CD4-positive, CD25-positive, alpha-beta regulatory T cell (primary cell): Measurements from ENCODE around the gene PAMR1. TPM values are rescaled to one million over a fixed set of nuclear protein-coding genes. Genes with fewer than 3 reads are reported as not detected.
"Not testable (repeated sequence)": the region's sequence is repeated elsewhere in the genome, so short reads cannot be mapped to it uniquely, and the experiment has no call there.

Experiments used
- ATAC-seq, 2 donors: fragments of 150-1000 bp; cut with Tn5 transposase; one replicate each; pipeline ENCODE4 v1.10.0; 2021; ENCODE audit warnings: low read depth in 2 of 2, moderate number of reproducible peaks in 2 of 2, moderate library complexity in 1 of 2
- DNase-seq, 3 donors: peaks; one replicate each; pipeline versions ENCODE4 v3.0.0 to v3.0.0-alpha.2; 2012 to 2022; ENCODE audit warnings: mixed read lengths in 1 of 3
- H3K27ac ChIP-seq: one replicate; pipeline ENCODE4 v1.7.0; 2013; ENCODE audit warnings: mild to moderate bottlenecking, low read length; ENCODE audit not compliant: insufficient read depth, poor library complexity, severe bottlenecking
- H3K27me3 ChIP-seq: one replicate; pipeline ENCODE4 v1.7.0; 2013; ENCODE audit warnings: low read length; ENCODE audit not compliant: control insufficient read depth, insufficient read depth
- H3K36me3 ChIP-seq: one replicate; pipeline ENCODE4 v1.7.0; 2013; ENCODE audit warnings: mild to moderate bottlenecking, low read length, moderate library complexity; ENCODE audit not compliant: control insufficient read depth, insufficient read depth
- H3K4me1 ChIP-seq: 2 replicates; pipeline ENCODE4 v1.7.0; 2013; ENCODE audit warnings: mild to moderate bottlenecking, low read length; ENCODE audit not compliant: insufficient read depth, control insufficient read depth, poor library complexity, severe bottlenecking
- H3K4me3 ChIP-seq: one replicate; pipeline ENCODE4 v1.7.0; 2013; ENCODE audit warnings: low read depth, mild to moderate bottlenecking, low read length, moderate library complexity
- H3K9me3 ChIP-seq, 2 experiments: 1 replicate in 1 of 2; 2 replicates in 1 of 2; pipeline ENCODE4 v1.7.0; 2013; ENCODE audit warnings: low read length in 2 of 2, mild to moderate bottlenecking in 1 of 2, moderate library complexity in 1 of 2; ENCODE audit not compliant: control insufficient read depth in 2 of 2
- H3K27ac Mint-ChIP-seq, 3 donors: one replicate each; pipeline ENCODE4 v1.8.0; 2020 to 2022; ENCODE audit warnings: mild to moderate bottlenecking in 3 of 3, mixed read lengths in 3 of 3, moderate library complexity in 2 of 3
- H3K27me3 Mint-ChIP-seq: one replicate; pipeline ENCODE4 v1.8.0; 2022; ENCODE audit warnings: mild to moderate bottlenecking, mixed read lengths
- H3K36me3 Mint-ChIP-seq: one replicate; pipeline ENCODE4 v1.8.0; 2020; ENCODE audit warnings: mixed read lengths
- H3K4me1 Mint-ChIP-seq, 4 donors: one replicate each; pipeline ENCODE4 v1.8.0; 2020 to 2022; ENCODE audit warnings: mixed read lengths in 4 of 4, mild to moderate bottlenecking in 1 of 4
- H3K4me3 Mint-ChIP-seq, 4 donors: one replicate each; pipeline ENCODE4 v1.8.0; 2020 to 2022; ENCODE audit warnings: mild to moderate bottlenecking in 4 of 4, mixed read lengths in 4 of 4, moderate library complexity in 3 of 4
- H3K9me3 Mint-ChIP-seq, 7 donors: one replicate each; pipeline ENCODE4 v1.8.0; 2020 to 2022; ENCODE audit warnings: mixed read lengths in 7 of 7, mild to moderate bottlenecking in 3 of 7, moderate library complexity in 2 of 7
- polyA plus RNA-seq, 4 donors: library from polyadenylated mRNA; unstranded; fragments of 300-500 nt; fragmentation: Illumina TruSeq; gene quantifications; one replicate each; pipeline ENCODE4 v1.2.3, GENCODE V29; 2021
- total RNA-seq: library from RNA; stranded (reverse); gene quantifications from one replicate; pipeline ENCODE4 v1.2.3, GENCODE V29; 2022

Gene PAMR1
- total and polyA plus RNA-seq, 5 donors from 2014 or later = not detected

DNA sequence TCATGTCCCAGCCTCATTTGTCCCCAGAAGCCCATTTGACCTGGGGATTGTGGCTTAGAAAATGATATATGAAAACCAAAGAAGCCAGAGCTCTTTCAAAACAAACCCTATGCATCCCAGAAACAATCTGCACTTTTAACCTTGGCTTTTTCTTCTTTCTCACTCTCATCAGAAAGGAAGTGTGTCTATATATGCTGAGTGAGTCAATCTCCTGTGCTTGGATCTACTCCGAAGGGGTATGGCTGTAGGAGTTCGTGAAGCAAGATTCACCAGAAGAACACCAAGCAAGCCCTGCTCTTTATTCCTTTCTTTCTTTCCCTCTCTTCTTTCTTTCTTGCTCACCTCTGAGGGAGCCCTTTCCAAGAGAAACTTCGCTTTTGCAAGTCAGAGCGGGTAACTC, 636 bp downstream of the PAMR1 start:
- Mint-ChIP-seq H3K27me3 (peaks cover 43% of the 10 kb centered on the region), H3K4me3 (no peak overlapping the region), H3K4me1 (no peaks in the 10 kb centered on the region), H3K9me3 (peaks cover 0 to 5% (median 0%) of the 10 kb centered on the region in 7 donors), H3K27ac (no peak overlapping the region), H3K36me3 (no peaks in the 10 kb centered on the region)
- H3K27me3 ChIP-seq = peaks cover 22% of the 10 kb centered on the region
- H3K4me1 ChIP-seq = no peaks in the 10 kb centered on the region
- no peaks in the 10 kb centered on the region for H3K36me3 ChIP-seq
- H3K4me3 ChIP-seq = no peak overlapping the region
- no peak overlapping the region for H3K27ac ChIP-seq
- H3K9me3 ChIP-seq = no peaks in the 10 kb centered on the region
- DNase-seq (no peak), ATAC-seq (no peak)

DNA sequence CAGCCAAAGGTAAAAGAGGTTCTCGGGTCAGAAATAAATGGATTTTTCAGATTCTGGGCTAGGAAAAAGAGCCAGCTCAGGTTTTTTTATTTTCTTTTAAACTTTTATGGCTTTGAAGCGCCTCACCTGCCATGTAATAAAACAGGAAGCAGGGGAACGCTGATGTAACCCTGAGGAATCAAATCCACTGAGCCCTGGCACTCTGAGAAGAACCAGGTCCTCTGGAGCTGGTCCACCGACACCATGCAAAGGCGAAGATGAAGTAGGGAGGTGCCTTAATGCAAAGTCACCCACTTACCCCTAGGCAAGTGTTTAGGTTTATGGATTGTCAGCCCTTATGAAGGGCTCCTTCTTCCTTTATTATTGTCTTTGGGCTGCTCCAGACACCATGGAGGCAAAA, 1.6 kb downstream of the PAMR1 start:
- Mint-ChIP-seq H3K36me3 (no peaks in the 10 kb centered on the region), H3K4me3 (no peak overlapping the region), H3K27me3 (peaks cover 50% of the 10 kb centered on the region), H3K9me3 (peaks cover 0 to 5% (median 0%) of the 10 kb centered on the region in 7 donors), H3K27ac (no peak overlapping the region), H3K4me1 (no peaks in the 10 kb centered on the region)
- DNase-seq = no peak
- Histone ChIP-seq H3K36me3 (no peaks in the 10 kb centered on the region), H3K27me3 (peaks cover 18% of the 10 kb centered on the region), H3K4me3 (no peak overlapping the region), H3K9me3 (no peaks in the 10 kb centered on the region), H3K27ac (no peak overlapping the region), H3K4me1 (no peaks in the 10 kb centered on the region)
- no peak for ATAC-seq

DNA sequence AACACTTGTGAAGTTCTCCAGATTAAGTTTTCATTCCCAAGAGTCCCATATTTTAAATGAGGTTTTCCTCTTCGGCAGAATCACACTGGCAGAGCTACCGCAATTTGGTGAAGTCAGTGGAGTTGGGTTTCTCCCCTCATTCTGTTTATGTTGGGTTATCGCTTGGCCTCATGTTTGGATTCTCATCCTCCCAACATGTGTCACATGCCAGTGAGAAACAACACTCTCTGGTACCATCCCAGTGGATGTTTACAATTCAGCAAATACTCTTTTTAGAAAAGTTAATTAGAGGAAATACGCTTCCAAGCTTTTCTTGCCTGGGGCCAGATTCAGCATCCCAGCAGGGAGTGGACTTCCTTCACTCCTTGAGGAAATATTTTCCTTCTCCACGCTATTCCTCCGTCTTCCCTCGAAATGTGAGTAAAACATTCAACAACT, 2.1 kb downstream of the PAMR1 start:
- no peak for ATAC-seq
- Histone ChIP-seq H3K9me3 (no peaks in the 10 kb centered on the region), H3K36me3 (no peaks in the 10 kb centered on the region), H3K4me3 (no peak overlapping the region), H3K27ac (no peak overlapping the region), H3K4me1 (no peaks in the 10 kb centered on the region), H3K27me3 (peaks cover 18% of the 10 kb centered on the region)
- Mint-ChIP-seq H3K4me1 (no peaks in the 10 kb centered on the region), H3K4me3 (no peak overlapping the region), H3K27me3 (peaks cover 47% of the 10 kb centered on the region), H3K9me3 (peaks cover 0 to 5% (median 0%) of the 10 kb centered on the region in 7 donors), H3K36me3 (no peaks in the 10 kb centered on the region), H3K27ac (no peak overlapping the region)
- no peak for DNase-seq

DNA sequence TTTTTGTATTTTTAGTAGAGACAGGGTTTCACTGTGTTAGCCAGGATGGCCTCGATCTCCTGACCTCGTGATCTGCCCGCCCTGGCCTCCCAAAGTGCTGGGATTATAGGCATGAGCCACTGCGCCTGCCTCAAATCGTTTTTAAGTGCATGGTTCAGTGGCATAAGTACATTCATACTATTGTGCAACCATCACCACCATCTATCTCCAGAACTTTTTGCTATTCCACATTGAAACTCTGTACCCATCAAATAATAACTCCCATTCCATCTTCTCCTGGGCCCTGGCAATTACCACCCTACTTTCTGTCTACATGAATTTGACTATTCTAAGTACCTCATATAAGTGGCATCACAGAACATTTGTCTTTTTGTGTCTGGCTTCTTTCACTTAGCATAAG, 3.3 kb downstream of the PAMR1 start:
- H3K27ac Mint-ChIP-seq, H3K4me1 Mint-ChIP-seq, H3K4me1 ChIP-seq, DNase-seq, H3K9me3 ChIP-seq, H3K4me3 Mint-ChIP-seq, H3K9me3 Mint-ChIP-seq, H3K36me3 Mint-ChIP-seq, H3K4me3 ChIP-seq, H3K27ac ChIP-seq, ATAC-seq, H3K36me3 ChIP-seq: not testable (repeated sequence)
- peaks cover 41% of the 10 kb centered on the region for H3K27me3 Mint-ChIP-seq
- H3K27me3 ChIP-seq = peaks cover 19% of the 10 kb centered on the region

DNA sequence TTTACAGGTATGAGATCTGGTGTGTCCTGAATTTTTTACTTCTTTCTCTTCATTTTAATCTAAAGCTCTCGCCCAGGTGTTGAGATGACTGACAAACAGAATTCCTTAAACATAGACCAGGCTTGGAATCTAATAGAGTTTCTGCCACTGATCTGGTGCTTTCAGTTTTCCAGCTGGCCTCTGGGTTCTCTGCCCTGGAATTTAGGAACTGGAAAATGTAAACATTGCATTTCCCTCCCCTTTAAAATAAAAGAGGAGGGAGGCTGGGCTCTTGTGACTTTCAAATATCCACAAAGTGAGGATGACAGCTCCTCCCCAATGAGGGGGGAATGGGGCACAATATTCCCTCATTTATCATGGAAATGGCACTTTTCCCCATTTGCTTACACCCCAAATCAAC, 5.0 kb downstream of the PAMR1 start:
- no peaks in the 10 kb centered on the region for H3K36me3 ChIP-seq
- Mint-ChIP-seq H3K36me3 (no peaks in the 10 kb centered on the region), H3K27ac (no peak overlapping the region), H3K27me3 (peaks cover 29% of the 10 kb centered on the region), H3K4me3 (no peak overlapping the region), H3K4me1 (no peaks in the 10 kb centered on the region), H3K9me3 (peaks cover 0 to 2% (median 1%) of the 10 kb centered on the region in 7 donors)
- peaks cover 15% of the 10 kb centered on the region for H3K27me3 ChIP-seq
- H3K4me1 ChIP-seq = no peaks in the 10 kb centered on the region
- H3K4me3 ChIP-seq = no peak overlapping the region
- H3K27ac ChIP-seq = no peak overlapping the region
- DNase-seq = no peak
- H3K9me3 ChIP-seq = no peaks in the 10 kb centered on the region
- ATAC-seq = no peak

DNA sequence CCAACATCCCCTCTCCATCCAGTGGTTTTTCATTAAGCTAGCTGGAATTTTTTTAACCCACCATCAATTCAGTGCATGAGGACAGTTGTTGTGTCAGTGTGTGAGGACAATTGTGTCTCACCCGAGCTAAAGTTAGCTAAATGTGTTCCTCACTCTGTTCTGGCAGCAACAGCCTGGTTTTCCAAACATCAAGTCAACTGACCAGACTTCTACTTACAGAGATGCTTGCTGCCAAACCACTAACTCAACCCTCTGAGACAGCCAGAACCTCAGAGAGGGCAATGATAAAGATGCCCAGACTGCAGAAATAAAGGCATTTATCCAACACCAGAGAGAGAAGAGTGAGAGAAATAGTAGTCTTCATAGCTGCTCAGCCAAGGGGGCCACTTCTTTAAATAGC, 6.7 kb downstream of the PAMR1 start:
- no peak overlapping the region for H3K27ac Mint-ChIP-seq
- peaks cover 18% of the 10 kb centered on the region for H3K27me3 Mint-ChIP-seq
- peaks cover 0 to 2% (median 1%) of the 10 kb centered on the region in 7 donors for H3K9me3 Mint-ChIP-seq
- H3K27ac ChIP-seq = no peak overlapping the region
- no peaks in the 10 kb centered on the region for H3K4me1 ChIP-seq
- H3K9me3 ChIP-seq = no peaks in the 10 kb centered on the region
- no peak overlapping the region for H3K4me3 Mint-ChIP-seq
- H3K36me3 ChIP-seq = no peaks in the 10 kb centered on the region
- DNase-seq (no peak), ATAC-seq (no peak)
- no peak overlapping the region for H3K4me3 ChIP-seq
- no peaks in the 10 kb centered on the region for H3K36me3 Mint-ChIP-seq
- peaks cover 10% of the 10 kb centered on the region for H3K27me3 ChIP-seq
- H3K4me1 Mint-ChIP-seq = no peaks in the 10 kb centered on the region

DNA sequence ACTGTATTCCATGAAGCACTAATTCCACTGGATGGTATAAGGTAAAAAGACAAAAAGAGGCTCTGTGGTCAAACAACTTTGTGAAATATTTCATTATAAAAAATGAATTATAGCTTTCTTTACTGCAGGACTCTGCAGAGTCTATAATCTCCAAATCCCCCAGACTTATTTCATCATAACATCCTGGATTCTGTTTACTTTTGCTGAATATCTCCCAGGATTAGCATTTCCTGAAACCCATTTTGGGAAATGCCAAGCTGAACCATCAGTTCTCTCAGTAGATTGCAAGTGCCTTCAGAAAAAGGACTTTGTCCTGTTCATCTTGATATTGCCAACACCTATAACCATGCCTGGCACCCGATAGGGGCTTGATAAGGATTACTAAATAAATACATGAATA, 7.9 kb downstream of the PAMR1 start:
- Histone ChIP-seq H3K27me3 (peaks cover 6% of the 10 kb centered on the region), H3K4me1 (no peaks in the 10 kb centered on the region), H3K27ac (no peak overlapping the region), H3K9me3 (no peaks in the 10 kb centered on the region), H3K4me3 (no peak overlapping the region), H3K36me3 (no peaks in the 10 kb centered on the region)
- Mint-ChIP-seq H3K9me3 (peaks cover 0 to 2% (median 0%) of the 10 kb centered on the region in 7 donors), H3K27me3 (peaks cover 12% of the 10 kb centered on the region), H3K27ac (no peak overlapping the region), H3K4me1 (no peaks in the 10 kb centered on the region), H3K36me3 (no peaks in the 10 kb centered on the region), H3K4me3 (no peak overlapping the region)
- DNase-seq = no peak
- ATAC-seq = no peak

DNA sequence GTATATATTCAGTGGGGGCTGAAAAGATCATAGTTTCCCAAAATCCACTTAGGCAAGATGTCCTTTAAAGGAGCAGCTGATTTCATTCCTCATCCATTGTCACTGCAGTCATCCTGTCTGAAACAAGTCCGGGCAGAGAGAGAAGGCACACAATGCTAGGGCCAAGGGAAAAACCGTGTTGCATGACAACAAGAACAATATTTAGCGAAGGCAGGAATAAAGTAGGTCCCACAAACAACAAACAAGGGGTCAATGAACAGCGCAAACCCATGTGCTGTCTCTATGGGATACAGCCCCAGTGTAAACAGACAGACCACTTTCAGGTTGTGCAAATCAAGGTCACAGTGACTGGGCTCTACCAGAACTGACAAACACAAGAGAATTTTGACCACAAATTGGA, 9.0 kb downstream of the PAMR1 start:
- Histone ChIP-seq H3K36me3 (no peaks in the 10 kb centered on the region), H3K9me3 (no peaks in the 10 kb centered on the region), H3K4me3 (no peak overlapping the region), H3K27ac (no peak overlapping the region), H3K27me3 (peaks cover 6% of the 10 kb centered on the region), H3K4me1 (no peaks in the 10 kb centered on the region)
- Mint-ChIP-seq H3K27me3 (peaks cover 16% of the 10 kb centered on the region), H3K4me3 (no peak overlapping the region), H3K4me1 (no peaks in the 10 kb centered on the region), H3K36me3 (no peaks in the 10 kb centered on the region), H3K9me3 (peaks cover 0 to 2% (median 0%) of the 10 kb centered on the region in 7 donors), H3K27ac (no peak overlapping the region)
- DNase-seq = no peak
- ATAC-seq = no peak
